Smooth muscle cell (in vitro differentiated cells): ENCODE measurements around the gene TMEM253. TPM values are rescaled to one million over a fixed set of nuclear protein-coding genes. Genes with fewer than 3 reads are reported as not detected.
A peak's percentile ranks its signal among the peaks of the same experiment; 100 is the strongest.

Experiments used
- DNase-seq: peaks from one replicate; lab custom pipeline; 2025; ENCODE audit not compliant: unreplicated experiment; lab: John Stamatoyannopoulos, UW
- H2AFZ ChIP-seq: fragments of 200-600 bp; sonication (generic); 2 replicates; pipeline ENCODE4 v1.6.0; 2016; ENCODE audit warnings: antibody characterized with exemption, low read depth, mild to moderate bottlenecking
- H3F3A ChIP-seq: fragments of 200-600 bp; sonication (generic); 2 replicates; pipeline ENCODE4 v1.6.0; 2017; ENCODE audit warnings: antibody characterized with exemption, low read depth
- H3K27ac ChIP-seq: fragments of 200-600 bp; sonication (generic); 2 replicates; pipeline ENCODE4 v1.5.1; 2016; ENCODE audit warnings: low read depth, mild to moderate bottlenecking
- H3K27me3 ChIP-seq: fragments of 200-600 bp; sonication (generic); 2 replicates; pipeline ENCODE4 v1.6.1; 2016; ENCODE audit warnings: low read depth, mild to moderate bottlenecking
- H3K36me3 ChIP-seq: fragments of 200-600 bp; sonication (generic); 2 replicates; pipeline ENCODE4 v1.5.1; 2016; ENCODE audit warnings: low read depth
- H3K4me1 ChIP-seq: fragments of 200-600 bp; sonication (generic); 2 replicates; pipeline ENCODE4 v1.5.1; 2016; ENCODE audit warnings: low read depth
- H3K4me2 ChIP-seq: fragments of 200-600 bp; sonication (generic); 2 replicates; pipeline ENCODE4 v1.6.0; 2016; ENCODE audit warnings: mild to moderate bottlenecking
- H3K4me3 ChIP-seq: fragments of 200-600 bp; sonication (generic); 2 replicates; pipeline ENCODE4 v1.5.1; 2016; ENCODE audit warnings: mild to moderate bottlenecking
- H3K79me2 ChIP-seq: fragments of 200-600 bp; sonication (generic); 2 replicates; pipeline ENCODE4 v1.6.0; 2016; ENCODE audit warnings: low read depth, mild to moderate bottlenecking
- H3K9ac ChIP-seq: fragments of 200-600 bp; sonication (generic); 2 replicates; pipeline ENCODE4 v1.6.0; 2016; ENCODE audit warnings: low read depth
- H3K9me3 ChIP-seq: fragments of 200-600 bp; sonication (generic); replicated peaks from 2 replicates; pipeline ENCODE4 v1.5.1; 2016; ENCODE audit warnings: low read depth
- H4K20me1 ChIP-seq: fragments of 200-600 bp; sonication (generic); 2 replicates; pipeline ENCODE4 v1.6.0; 2016; ENCODE audit warnings: low read depth
- CTCF ChIP-seq: fragments of 200-600 bp; sonication (generic); IDR thresholded peaks from 2 replicates; pipeline ENCODE4 v1.5.1; 2017; ENCODE audit warnings: borderline replicate concordance, mild to moderate bottlenecking, antibody characterized with exemption; ENCODE audit not compliant: insufficient read depth, poor library complexity, severe bottlenecking
- WGBS: methylation state at CpG from one replicate; pipeline ENCODE4 v1.1.7; 2016; ENCODE audit warnings: low lambda C conversion rate; 5-methylcytosine and 5-hydroxymethylcytosine counted together
- polyA plus RNA-seq: library from polyadenylated mRNA; unstranded; fragments of >200 nt; fragmentation: Nextera tagmentation; extraction: Ambion mirVana; gene quantifications from 2 replicates; pipeline ENCODE4 v1.2.1, GENCODE V29; 2016
- total RNA-seq: library from RNA; depleted of rRNA; stranded (reverse); fragments of >200 nt; gene quantifications from 2 replicates; pipeline ENCODE4 v1.2.3, GENCODE V29; 2014

Gene TMEM253
- total and polyA plus RNA-seq, 2 experiments from 2014 or later = 0.41 to 1.0 TPM

GRCh38 chr14:21101802-21102413 is 1.0 kb downstream of the TMEM253 start:
- H3K27ac ChIP-seq = peak overlapping the region; percentile 31
- 69% methylated on average over 8 of the region's 8 CpGs for WGBS
- no peaks in the 10 kb centered on the region for H4K20me1 ChIP-seq
- peaks cover 21% of the 10 kb centered on the region for H3F3A ChIP-seq
- no peak for TF ChIP-seq CTCF
- H3K79me2 ChIP-seq = no peaks in the 10 kb centered on the region
- H3K4me2 ChIP-seq = no peak overlapping the region
- H3K27me3 ChIP-seq = no peaks in the 10 kb centered on the region
- H3K4me3 ChIP-seq = no peak overlapping the region
- no peaks in the 10 kb centered on the region for H3K9me3 ChIP-seq
- DNase-seq = no peak
- H3K9ac ChIP-seq = no peak overlapping the region
- H2AFZ ChIP-seq = no peak overlapping the region
- no peaks in the 10 kb centered on the region for H3K36me3 ChIP-seq
- peaks cover 47% of the 10 kb centered on the region for H3K4me1 ChIP-seq

- Histone ChIP-seq H3K4me3 (peak overlapping the region; percentile 70), H3F3A (peaks cover 21% of the 10 kb centered on the region), H3K4me2 (peak overlapping the region; percentile 95), H3K27me3 (no peaks in the 10 kb centered on the region), H2AFZ (peak overlapping the region; percentile 69), H3K36me3 (no peaks in the 10 kb centered on the region), H3K79me2 (no peaks in the 10 kb centered on the region), H3K4me1 (peaks cover 41% of the 10 kb centered on the region), H3K27ac (peak overlapping the region; percentile 99), H3K9ac (peak overlapping the region; percentile 99), H3K9me3 (no peaks in the 10 kb centered on the region), H4K20me1 (no peaks in the 10 kb centered on the region)
- 14% methylated on average over 9 of the region's 9 CpGs for whole genome bisulfite sequencing
- no peak for DNase-seq
- TF ChIP-seq CTCF = no peak
Observed at GRCh38 chr14:21102521-21103410, 1.9 kb downstream of the TMEM253 start.

- Histone ChIP-seq H3K4me1 (peaks cover 41% of the 10 kb centered on the region), H3K4me2 (peak overlapping the region; percentile 95), H3K4me3 (peak overlapping the region; percentile 70), H3K9me3 (no peaks in the 10 kb centered on the region), H3K27me3 (no peaks in the 10 kb centered on the region), H3K79me2 (no peaks in the 10 kb centered on the region), H3K9ac (peak overlapping the region; percentile 99), H3K36me3 (no peaks in the 10 kb centered on the region), H3K27ac (peak overlapping the region; percentile 99), H2AFZ (peak overlapping the region; percentile 69), H3F3A (peaks cover 21% of the 10 kb centered on the region), H4K20me1 (no peaks in the 10 kb centered on the region)
- TF ChIP-seq CTCF = peak; percentile 59
- WGBS = 1% methylated on average over 9 of the region's 9 CpGs
- DNase-seq = no peak
Observed at GRCh38 chr14:21103411-21103709, 2.5 kb downstream of the TMEM253 start.
